Activated CD4-positive, alpha-beta T cell treated with anti-CD3 and anti-CD28 coated beads, Interleukin-2, amount 50 U/mL, for 4 hours (primary cell): ENCODE data around the gene MBD5.
"Not testable (repeated sequence)": the region's sequence is repeated elsewhere in the genome, so short reads cannot be mapped to it uniquely, and the experiment has no call there.

Source experiments
- DNase-seq, 2 experiments: peaks; one replicate each; pipeline ENCODE4 v3.0.0-alpha.2; 2020

Gene MBD5

DNA sequence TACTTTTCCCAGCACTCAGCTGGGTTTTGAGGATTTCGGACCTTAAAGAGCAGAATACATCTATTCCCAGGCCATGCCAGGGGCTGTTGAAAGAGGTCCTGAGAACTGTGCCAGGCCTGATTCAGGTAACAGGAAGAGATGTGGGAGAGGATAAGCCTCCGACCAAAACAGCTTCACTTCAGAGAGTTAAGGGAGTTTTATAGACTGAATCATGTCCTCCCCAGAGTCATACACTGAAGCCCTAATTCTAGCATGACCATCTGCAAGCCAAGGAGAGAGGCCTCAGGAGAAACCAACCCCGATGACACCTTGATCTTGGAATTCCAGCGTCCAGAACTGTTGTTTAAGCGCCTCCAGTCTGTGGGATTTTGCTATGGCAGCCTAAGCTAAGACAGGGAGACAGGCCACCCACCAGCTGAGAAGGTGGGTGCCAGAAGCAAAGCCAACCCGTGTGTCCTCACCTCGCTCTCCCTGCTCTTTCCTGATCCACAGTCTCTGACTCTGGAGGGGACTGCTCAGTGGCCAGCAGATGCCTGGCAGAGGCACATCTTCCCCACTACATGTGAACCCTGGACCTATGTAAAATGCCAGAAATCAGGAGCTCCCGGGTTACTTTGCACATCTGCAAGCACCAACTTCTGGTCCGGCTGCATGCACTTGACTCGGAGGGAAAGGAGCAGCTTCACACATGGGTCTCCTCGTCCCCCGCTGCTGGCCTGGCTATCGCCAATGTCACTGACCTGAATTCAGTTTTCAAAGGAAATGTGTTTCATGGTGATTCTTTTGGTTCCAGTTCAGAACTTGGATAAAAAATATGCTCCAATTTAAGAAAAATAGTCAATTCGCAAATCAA, 506.8 kb downstream of the MBD5 start:
- no peak for DNase-seq

GRCh38 chr2:148528356-148529064, 507.6 kb downstream of the MBD5 start:
- no peak for DNase-seq

DNA sequence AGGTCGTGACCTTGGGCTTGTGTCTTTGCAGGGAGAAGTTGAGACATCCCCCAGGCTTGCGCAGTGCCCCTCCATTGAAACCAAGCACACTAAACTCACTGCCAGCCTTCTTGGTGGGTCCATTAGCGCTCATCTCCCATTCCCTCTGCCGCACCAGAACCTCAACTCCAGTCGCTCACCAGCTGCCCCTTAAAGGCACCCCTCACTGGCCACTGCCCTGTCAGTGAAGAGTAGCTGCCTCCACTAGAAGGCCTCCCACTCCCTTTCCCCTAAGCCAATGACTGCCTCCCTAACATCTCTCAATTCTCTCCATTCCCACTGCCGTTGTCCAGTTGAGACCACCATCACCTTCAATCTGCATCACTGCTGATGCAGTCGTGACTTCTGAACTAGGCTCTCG, 508.9 kb downstream of the MBD5 start:
- DNase-seq, result no peak

- DNase-seq, result no peak
Observed at GRCh38 chr2:148530350-148530749, 509.5 kb downstream of the MBD5 start.

DNA sequence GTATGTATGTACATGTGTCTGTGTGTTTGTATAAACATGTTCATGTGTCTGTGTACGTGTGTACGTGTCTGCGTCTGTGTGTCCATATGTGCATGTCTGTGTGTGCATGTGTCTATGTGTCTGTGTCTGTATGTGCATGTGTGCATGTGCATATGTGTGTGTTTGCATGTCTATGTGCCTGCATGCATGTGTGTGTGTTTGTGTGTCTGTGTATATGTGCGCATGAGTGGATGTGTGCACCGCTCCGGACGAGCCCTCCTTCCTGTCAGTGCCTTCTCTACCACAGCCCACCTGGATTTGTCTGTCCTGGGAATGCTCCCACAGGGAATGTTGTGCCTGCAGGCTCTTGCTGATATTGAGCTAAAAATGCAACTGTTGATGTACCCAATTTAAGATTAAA, 510.3 kb downstream of the MBD5 start:
- DNase-seq, result no peak

DNA sequence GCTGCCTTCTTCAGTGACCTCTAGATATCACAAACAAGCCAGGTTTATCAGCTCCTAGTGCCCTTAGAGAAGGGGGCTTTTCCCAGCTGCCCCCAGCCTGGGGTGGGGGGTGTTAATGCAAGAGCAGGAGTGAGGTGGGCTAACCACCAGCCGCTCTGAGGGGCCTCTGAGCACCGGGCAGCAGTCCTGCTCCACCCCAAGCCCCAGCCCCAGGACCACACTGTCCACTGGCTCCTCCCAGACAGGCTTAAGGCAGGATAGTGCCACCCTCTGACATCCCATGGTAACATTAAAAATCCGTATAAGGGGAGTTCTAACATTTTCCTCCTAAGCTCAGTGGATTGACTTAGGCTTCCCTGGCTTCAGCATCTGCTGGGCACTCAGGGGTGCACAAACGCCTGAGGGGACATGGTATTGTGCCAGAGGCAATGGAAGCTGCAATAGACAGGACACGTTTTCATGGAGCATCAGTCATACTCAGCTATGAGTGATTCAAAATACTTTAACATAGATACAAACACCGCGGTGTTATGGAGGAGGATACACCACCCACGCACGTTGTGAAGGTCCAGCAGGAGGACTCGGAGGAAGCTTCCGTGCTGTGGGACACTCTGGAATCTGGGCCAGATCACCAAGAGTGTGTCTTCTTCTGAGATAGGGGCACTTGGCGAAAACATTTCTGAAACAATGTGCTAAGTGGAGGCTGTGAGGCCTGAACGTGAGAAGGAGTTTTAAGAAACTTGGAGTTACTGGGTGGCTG, 511.0 kb downstream of the MBD5 start:
- DNase-seq, result no peak

DNA sequence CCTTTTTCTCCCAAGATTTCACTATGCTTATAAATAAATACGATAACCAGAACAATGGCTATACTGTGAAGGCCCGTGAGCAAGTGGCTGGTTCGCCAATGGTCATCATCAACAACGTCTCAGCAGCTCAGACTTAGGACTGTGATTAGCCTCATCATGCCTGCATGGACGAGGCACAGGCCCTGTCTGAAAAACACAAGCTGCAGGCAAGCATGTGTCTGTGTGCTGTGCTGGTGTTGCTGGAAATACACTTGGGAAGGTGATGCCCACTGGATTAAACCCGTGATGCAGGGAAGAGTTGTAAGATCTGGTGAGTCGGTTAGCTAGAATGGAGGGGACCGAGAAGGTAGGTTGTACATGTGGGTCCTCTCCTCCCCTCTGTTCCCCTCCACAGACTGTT, 512.1 kb downstream of the MBD5 start:
- DNase-seq, result no peak

DNA sequence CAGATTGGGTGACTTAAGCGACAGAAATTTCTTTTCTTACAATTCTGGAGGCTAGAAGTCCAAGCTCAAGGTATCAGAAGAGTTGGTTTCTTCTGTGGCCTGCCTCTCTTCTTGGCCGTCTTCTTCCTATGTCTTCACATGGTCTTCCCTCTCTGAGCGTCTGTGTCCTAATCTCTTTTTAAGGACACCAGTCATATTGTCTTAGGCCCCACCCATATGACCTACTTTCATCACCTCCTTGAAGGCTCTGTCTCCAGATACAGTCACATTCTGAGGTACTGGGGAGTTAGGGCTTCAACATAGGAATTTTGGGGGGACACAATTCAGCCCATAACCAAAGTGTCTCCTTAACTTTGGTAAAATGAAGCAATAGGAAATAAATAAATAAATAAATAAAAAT, 512.8 kb downstream of the MBD5 start:
- DNase-seq, result no peak

- no peak for DNase-seq
Observed at GRCh38 chr2:148534416-148535204, 513.7 kb downstream of the MBD5 start.

DNA sequence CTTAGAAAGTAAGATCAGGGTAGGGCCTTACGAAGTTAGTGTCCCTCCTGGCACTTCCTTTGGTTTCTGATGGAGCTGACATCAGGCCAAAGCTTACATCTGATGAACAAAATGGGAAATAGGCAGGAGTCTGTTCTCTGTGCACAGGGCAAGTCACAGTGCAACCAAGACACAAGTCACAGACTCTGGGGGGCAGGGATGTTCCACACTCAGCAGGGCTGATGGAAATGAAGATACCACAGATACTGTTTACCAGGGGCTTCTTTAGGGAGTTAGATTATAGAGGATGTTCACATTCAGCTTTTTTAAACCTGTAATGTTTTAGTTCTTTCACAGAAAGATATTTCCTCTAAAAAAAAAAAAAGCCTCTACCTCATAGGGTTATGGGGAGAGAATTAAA, 517.5 kb downstream of the MBD5 start:
- no peak for DNase-seq

GRCh38 chr2:148540022-148540421, 519.1 kb downstream of the MBD5 start:
- DNase-seq, result no peak

- DNase-seq, result no peak
Observed at GRCh38 chr2:148541792-148542191, 520.9 kb downstream of the MBD5 start.

- DNase-seq, result no peak
Observed at GRCh38 chr2:148542614-148543013, 521.7 kb downstream of the MBD5 start.

DNA sequence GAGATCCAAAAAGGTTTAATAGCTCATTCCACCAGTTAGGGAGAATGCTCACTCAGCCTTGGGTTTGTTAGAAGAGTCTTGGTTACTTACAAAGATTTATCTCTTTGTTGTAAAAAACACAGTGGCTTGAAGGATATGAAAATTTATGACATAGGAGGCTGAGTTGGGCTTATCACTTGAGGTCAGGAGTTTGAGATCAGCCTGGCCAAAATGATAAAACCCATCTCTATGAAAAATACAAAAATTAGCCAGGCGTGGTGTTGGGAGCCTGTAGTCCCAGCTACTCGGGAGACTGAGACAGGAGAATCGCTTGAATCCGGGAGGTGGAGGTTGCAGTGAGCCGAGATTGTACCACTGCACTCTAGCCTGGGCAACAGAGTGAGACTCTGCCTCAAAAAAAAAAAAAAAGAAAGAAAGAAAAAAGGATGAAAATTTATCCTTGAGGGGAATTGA, 522.2 kb downstream of the MBD5 start:
- DNase-seq, result not testable (repeated sequence)

GRCh38 chr2:148545390-148546256, 524.7 kb downstream of the MBD5 start:
- DNase-seq, result no peak

DNA sequence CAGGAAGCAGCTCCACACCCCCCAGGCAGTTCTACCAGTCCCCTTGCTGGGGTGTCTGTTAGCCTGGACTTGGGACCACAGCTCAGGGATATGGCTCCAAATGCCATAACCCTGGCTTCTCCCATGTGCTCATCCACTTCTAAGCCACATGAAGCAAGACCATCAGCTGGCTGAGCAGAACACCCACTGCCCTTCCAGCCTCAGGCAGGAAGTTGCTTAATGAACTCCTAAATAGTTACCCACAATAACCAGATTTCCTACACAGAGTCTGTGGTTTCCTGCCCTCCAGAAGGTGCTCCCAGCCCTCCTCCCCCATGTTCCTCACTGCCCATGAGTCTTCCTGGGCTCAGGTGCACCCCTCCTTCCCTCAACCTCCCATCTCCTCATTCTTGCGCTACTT, 525.4 kb downstream of the MBD5 start:
- DNase-seq, result no peak

GRCh38 chr2:148548716-148549400, 528.0 kb downstream of the MBD5 start:
- no peak for DNase-seq

- peak; percentile 27 to 32 for DNase-seq
Observed at GRCh38 chr2:148552675-148553331, 531.9 kb downstream of the MBD5 start.

DNA sequence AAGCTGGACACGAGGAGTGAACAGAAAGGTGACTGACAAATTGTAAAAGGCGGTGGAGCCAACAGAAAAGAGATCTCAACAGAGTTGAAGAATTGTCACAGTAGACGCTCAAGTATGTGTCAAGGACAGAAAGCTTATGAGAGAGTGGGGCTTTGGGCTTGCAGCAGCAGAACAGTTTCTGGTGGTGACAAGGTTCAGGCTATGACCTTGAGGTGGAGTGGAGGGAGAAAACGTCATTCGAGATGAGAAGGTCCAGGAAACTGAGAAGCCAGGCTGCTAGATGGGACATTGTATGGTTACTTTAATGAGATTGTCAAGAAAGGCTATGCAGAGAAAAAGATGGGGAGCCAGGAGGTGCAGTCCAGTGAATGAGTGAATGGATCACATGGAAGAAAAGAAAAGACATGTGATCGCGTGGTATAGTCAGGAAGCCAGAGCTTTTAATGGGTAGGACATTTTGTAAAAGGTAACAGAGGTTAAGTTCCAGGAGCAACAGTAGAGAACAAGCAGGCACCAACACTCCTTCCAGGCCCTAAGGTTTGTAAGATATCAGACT, 532.5 kb downstream of the MBD5 start:
- DNase-seq, result no peak
